Stimulated activated CD4-positive, alpha-beta T cell treated with anti-CD3 and anti-CD28 coated beads, TNF-alpha, amount 100 ng/mL, for 4 hours (primary cell): Measurements from ENCODE around the gene UTP11.

Source experiments
- DNase-seq, 3 experiments: peaks; one replicate each; pipeline ENCODE4 v3.0.0-alpha.2; 2020; ENCODE audit warnings: low read depth in 3 of 3

UTP11 gene

GRCh38 chr1:38046333-38046883 is 33.9 kb downstream of the UTP11 start, which contains the start of gene POU3F1:
POU3F1 (minus strand) TSS chr1:38046793; CDS start chr1:38046743, 50 bp downstream.
- peak in 1 of 3 experiments; percentile 55 for DNase-seq

GRCh38 chr1:38046884-38047602 is 34.5 kb downstream of the UTP11 start:
- peak in 2 of 3 experiments; percentile 68 for DNase-seq

GRCh38 chr1:38047603-38048141 is 35.1 kb downstream of the UTP11 start:
- no peak for DNase-seq

- no peak for DNase-seq
These were observed 38.0 kb downstream of the UTP11 start for GRCh38 chr1:38050397-38051078.

GRCh38 chr1:38051079-38051543 is 38.6 kb downstream of the UTP11 start:
- DNase-seq: no peak

- DNase-seq: no peak
These were observed 40.3 kb downstream of the UTP11 start for GRCh38 chr1:38052750-38053415.

- DNase-seq: no peak
These were observed 41.0 kb downstream of the UTP11 start for GRCh38 chr1:38053416-38054091.

GRCh38 chr1:38055398-38055797 is 42.9 kb downstream of the UTP11 start:
- DNase-seq: no peak

GRCh38 chr1:38055965-38056364 is 43.4 kb downstream of the UTP11 start:
- DNase-seq: no peak

GRCh38 chr1:38059635-38060250 is 47.2 kb downstream of the UTP11 start:
- no peak for DNase-seq

GRCh38 chr1:38060498-38060897 is 48.0 kb downstream of the UTP11 start:
- no peak for DNase-seq

- DNase-seq: no peak
These were observed 48.8 kb downstream of the UTP11 start for GRCh38 chr1:38061290-38061689.

- DNase-seq: no peak
These were observed 49.4 kb downstream of the UTP11 start for GRCh38 chr1:38061883-38062328.

- DNase-seq: no peak
These were observed 50.1 kb downstream of the UTP11 start for GRCh38 chr1:38062361-38063288.

- DNase-seq: no peak
These were observed 51.1 kb downstream of the UTP11 start for GRCh38 chr1:38063616-38064015.

- DNase-seq: no peak
These were observed 51.8 kb downstream of the UTP11 start for GRCh38 chr1:38064197-38064903.

GRCh38 chr1:38068220-38068979 is 55.9 kb downstream of the UTP11 start:
- DNase-seq: no peak

GRCh38 chr1:38068980-38069340 is 56.4 kb downstream of the UTP11 start:
- DNase-seq: no peak
